HL-60 (cell line): ENCODE results near the gene TRDMT1.

Source experiments
- DNase-seq, 2 experiments: peaks; one replicate each; pipeline ENCODE4 v3.0.0-alpha.2; 2010 to 2020; ENCODE audit warnings: low read depth in 1 of 2, low spot score in 1 of 2
- H3K27ac ChIP-seq: fragments of 250-450 bp; sonication (Bioruptor Pico); replicated peaks from 2 replicates; pipeline ENCODE4 v1.5.1; 2020; ENCODE audit warnings: mild to moderate bottlenecking, moderate library complexity
- H3K27me3 ChIP-seq: fragments of 250-450 bp; sonication (Bioruptor Pico); 2 replicates; pipeline ENCODE4 v1.5.1; 2021; ENCODE audit warnings: mild to moderate bottlenecking, moderate library complexity; ENCODE audit not compliant: insufficient read depth, poor library complexity, severe bottlenecking
- H3K4me3 ChIP-seq: replicated peaks from 2 replicates; pipeline ENCODE4 v1.5.1; 2011; ENCODE audit warnings: mild to moderate bottlenecking, control low read depth, low read length; ENCODE audit not compliant: insufficient read depth
- GABPA ChIP-seq: IDR thresholded peaks from 2 replicates; pipeline ENCODE4 v1.6.1; 2012; ENCODE audit warnings: low read depth
- POLR2AphosphoS5 ChIP-seq: IDR thresholded peaks from 2 replicates; pipeline ENCODE4 v1.6.1; 2012; ENCODE audit warnings: low read depth
- SPI1 ChIP-seq: IDR thresholded peaks from 2 replicates; pipeline ENCODE4 v1.6.1; 2012; ENCODE audit warnings: low read depth, mild to moderate bottlenecking, borderline replicate concordance
- TF ChIP-seq, protein P1 (sequence below): IDR thresholded peaks from 2 replicates; pipeline ENCODE4 v1.6.1; 2012; ENCODE audit warnings: low read depth; ENCODE audit not compliant: insufficient replicate concordance
- TF ChIP-seq, protein P2 (sequence below): IDR thresholded peaks from one replicate; pipeline ENCODE4 v1.5.1; 2011; ENCODE audit warnings: low read length, control low read depth, inconsistent platforms; ENCODE audit not compliant: insufficient read depth

TRDMT1 gene

DNA sequence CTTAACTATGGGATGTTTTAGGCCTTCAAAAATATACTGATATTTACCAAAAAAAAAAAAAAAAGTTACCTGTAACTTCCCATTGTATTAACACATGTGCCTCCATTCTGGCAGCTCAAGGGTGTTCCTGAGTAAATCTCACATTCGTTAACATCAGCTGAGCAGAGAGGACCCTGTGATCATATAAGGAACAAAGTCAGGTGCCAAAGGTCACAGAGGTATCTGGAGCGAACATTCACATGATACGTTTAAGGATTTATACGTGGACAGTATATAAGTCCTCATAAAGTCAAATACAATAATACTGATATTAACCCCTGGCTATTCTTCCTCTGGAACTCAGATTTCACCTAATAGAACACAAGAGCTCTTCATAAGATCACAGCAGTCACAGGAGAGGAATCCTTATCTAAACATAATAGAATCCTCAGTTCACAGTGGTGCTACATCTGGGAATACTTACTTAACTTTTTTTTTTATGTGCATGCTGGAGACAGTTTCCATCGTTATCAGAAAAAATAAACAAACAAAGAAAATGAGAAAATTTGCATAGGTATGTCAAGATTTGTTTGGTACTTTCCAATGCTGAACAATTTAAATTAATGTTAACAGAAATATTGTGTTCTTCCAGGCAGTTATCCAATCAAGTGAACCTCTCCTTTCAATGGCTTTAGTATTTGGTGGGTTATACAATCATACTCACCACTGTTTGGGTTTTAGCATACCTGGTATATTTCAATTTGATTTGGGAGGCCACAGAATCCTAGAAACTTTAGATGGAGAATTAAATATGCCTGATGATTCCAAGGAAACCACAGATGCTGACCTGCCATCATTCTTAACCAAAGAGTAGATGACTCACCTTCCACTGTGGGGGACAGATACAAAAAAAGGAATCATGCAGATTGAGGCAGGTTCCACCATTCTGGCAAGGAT, 78.5 kb downstream of the TRDMT1 start:
- H3K4me3 ChIP-seq, result no peak overlapping the region
- TF ChIP-seq, protein P1, sequence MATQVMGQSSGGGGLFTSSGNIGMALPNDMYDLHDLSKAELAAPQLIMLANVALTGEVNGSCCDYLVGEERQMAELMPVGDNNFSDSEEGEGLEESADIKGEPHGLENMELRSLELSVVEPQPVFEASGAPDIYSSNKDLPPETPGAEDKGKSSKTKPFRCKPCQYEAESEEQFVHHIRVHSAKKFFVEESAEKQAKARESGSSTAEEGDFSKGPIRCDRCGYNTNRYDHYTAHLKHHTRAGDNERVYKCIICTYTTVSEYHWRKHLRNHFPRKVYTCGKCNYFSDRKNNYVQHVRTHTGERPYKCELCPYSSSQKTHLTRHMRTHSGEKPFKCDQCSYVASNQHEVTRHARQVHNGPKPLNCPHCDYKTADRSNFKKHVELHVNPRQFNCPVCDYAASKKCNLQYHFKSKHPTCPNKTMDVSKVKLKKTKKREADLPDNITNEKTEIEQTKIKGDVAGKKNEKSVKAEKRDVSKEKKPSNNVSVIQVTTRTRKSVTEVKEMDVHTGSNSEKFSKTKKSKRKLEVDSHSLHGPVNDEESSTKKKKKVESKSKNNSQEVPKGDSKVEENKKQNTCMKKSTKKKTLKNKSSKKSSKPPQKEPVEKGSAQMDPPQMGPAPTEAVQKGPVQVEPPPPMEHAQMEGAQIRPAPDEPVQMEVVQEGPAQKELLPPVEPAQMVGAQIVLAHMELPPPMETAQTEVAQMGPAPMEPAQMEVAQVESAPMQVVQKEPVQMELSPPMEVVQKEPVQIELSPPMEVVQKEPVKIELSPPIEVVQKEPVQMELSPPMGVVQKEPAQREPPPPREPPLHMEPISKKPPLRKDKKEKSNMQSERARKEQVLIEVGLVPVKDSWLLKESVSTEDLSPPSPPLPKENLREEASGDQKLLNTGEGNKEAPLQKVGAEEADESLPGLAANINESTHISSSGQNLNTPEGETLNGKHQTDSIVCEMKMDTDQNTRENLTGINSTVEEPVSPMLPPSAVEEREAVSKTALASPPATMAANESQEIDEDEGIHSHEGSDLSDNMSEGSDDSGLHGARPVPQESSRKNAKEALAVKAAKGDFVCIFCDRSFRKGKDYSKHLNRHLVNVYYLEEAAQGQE, result no peak
- TF ChIP-seq, protein P2, sequence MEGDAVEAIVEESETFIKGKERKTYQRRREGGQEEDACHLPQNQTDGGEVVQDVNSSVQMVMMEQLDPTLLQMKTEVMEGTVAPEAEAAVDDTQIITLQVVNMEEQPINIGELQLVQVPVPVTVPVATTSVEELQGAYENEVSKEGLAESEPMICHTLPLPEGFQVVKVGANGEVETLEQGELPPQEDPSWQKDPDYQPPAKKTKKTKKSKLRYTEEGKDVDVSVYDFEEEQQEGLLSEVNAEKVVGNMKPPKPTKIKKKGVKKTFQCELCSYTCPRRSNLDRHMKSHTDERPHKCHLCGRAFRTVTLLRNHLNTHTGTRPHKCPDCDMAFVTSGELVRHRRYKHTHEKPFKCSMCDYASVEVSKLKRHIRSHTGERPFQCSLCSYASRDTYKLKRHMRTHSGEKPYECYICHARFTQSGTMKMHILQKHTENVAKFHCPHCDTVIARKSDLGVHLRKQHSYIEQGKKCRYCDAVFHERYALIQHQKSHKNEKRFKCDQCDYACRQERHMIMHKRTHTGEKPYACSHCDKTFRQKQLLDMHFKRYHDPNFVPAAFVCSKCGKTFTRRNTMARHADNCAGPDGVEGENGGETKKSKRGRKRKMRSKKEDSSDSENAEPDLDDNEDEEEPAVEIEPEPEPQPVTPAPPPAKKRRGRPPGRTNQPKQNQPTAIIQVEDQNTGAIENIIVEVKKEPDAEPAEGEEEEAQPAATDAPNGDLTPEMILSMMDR, result no peak
- no peak for TF ChIP-seq SPI1
- no peak for TF ChIP-seq GABPA
- no peak for TF ChIP-seq POLR2AphosphoS5
- H3K27me3 ChIP-seq, result no peaks in the 10 kb centered on the region
- DNase-seq, result no peak
- H3K27ac ChIP-seq, result no peak overlapping the region

DNA sequence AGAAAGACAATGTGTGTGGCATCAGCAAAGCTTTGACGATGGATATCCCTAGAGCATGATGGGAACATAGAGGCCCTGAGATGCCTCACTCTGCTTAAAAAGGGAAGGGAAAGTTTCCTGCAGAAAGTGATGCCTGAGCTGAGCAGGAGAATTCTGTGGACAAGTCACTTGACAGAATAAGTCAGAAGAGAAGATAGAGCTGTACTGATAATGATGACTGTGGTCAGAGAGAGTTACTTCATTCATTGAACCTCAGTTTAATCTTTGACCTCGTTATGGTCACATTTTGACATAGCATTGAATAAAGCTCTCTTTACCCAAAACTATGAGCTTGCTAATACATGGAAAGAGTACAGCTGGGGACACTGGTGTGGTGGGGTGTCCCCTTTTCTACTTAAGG, 79.4 kb downstream of the TRDMT1 start:
- DNase-seq, result no peak
- no peak overlapping the region for H3K4me3 ChIP-seq
- no peak overlapping the region for H3K27ac ChIP-seq
- TF ChIP-seq, protein P2, result no peak
- no peak for TF ChIP-seq GABPA
- no peaks in the 10 kb centered on the region for H3K27me3 ChIP-seq

DNA sequence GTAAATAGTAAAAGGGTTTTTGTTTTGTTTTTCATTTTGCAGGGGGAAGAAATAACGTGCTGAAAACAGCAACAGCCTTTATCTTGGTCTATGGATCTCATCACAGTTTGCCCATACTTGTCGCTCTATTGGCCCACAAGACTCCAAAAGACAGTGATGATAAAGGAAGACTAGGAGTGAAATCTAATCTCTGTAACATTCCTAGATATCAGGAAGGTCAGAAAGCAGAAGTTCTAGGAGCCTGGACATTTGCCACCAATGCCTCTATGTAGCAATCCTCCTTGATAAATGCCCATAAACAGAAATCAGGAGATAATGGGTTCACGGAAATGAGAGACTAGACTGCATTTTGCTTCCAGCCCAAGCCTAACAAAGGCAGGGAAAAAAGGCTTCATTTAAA, 80.8 kb downstream of the TRDMT1 start:
- Histone ChIP-seq H3K27me3 (no peaks in the 10 kb centered on the region), H3K4me3 (no peak overlapping the region), H3K27ac (no peak overlapping the region)
- no peak for DNase-seq
- no peak for TF ChIP-seq GABPA
- TF ChIP-seq SPI1, result no peak
- TF ChIP-seq, protein P2, result no peak
- TF ChIP-seq, protein P1, result no peak
- TF ChIP-seq POLR2AphosphoS5, result no peak
